GM19452 (cell line): ENCODE results near the gene IREB2.
A peak's percentile ranks its signal among the peaks of the same experiment; 100 is the strongest.
"Not testable (repeated sequence)": the region's sequence is repeated elsewhere in the genome, so short reads cannot be mapped to it uniquely, and the experiment has no call there.

Experiments
- ATAC-seq: cut with Tn5 transposase; IDR thresholded peaks from one replicate; pipeline ENCODE4 v1.9.1; 2021; ENCODE audit not compliant: unreplicated experiment

IREB2 gene, protein sequence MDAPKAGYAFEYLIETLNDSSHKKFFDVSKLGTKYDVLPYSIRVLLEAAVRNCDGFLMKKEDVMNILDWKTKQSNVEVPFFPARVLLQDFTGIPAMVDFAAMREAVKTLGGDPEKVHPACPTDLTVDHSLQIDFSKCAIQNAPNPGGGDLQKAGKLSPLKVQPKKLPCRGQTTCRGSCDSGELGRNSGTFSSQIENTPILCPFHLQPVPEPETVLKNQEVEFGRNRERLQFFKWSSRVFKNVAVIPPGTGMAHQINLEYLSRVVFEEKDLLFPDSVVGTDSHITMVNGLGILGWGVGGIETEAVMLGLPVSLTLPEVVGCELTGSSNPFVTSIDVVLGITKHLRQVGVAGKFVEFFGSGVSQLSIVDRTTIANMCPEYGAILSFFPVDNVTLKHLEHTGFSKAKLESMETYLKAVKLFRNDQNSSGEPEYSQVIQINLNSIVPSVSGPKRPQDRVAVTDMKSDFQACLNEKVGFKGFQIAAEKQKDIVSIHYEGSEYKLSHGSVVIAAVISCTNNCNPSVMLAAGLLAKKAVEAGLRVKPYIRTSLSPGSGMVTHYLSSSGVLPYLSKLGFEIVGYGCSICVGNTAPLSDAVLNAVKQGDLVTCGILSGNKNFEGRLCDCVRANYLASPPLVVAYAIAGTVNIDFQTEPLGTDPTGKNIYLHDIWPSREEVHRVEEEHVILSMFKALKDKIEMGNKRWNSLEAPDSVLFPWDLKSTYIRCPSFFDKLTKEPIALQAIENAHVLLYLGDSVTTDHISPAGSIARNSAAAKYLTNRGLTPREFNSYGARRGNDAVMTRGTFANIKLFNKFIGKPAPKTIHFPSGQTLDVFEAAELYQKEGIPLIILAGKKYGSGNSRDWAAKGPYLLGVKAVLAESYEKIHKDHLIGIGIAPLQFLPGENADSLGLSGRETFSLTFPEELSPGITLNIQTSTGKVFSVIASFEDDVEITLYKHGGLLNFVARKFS

DNA sequence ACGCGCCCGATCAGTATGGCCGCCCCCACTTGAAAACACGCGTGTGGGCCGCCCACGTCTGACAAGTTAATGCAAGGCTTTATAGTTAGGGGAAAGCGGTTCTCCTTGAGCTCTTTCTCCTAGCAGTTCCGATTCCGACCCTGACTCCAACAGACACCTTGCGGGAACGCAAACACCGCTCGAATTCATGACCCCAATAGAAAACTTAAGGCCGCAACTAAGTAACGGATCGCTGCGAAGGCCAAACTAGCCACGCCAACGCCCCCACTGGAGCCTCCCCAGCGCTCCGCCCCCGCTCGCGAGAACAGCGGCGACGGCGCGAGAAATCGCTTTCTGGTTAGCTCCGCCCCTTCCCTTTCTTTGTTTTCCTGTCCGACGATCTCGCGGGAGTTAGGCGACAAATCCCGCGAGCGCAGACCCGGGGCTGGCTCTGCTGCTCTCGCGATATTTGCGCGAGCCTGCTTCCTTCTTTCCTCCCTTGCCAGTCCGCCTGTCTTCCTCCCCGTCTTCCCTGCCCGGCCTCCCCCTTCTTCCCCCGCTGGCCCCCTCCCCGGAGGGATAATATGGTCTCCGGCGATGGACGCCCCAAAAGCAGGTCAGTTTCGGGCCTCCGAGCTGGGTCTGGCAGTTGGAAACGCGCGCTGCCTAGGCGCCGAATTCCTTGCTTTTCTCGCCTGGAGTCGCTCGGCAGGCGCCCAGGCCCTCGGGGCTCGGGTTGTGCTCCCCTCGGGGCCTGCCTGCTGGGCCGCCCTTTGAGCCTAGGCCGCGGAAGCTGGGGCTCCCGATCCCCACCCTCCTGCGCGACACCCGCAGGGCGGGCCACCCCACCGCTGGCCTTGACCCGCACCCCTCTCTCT, at the start of gene IREB2:
TSS of gene IREB2 (plus strand) at position 455 of the 857 bp plus-strand sequence. CDS start at position 577, 122 bp downstream.
- ATAC-seq: peak; percentile 80

DNA sequence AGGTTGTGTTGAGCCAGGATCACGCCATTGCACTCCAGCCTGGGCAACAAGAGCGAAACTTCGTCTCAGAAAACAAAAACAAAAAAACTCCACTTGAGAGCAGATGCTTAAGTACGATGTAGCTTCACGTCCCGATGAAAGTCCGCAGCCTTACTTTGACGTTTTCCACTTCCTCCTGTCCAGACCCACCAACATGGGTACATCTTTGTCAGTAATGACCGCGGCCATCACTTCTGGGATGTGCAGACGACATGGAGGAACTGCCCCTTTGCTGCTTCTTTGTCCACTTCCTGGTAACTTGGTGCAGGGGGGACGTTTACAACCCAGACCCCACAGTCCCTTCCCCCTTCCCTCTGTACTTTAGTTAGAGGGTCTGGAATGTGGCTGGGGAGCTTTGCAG, 49.2 kb upstream of the IREB2 start:
- no peak for ATAC-seq

DNA sequence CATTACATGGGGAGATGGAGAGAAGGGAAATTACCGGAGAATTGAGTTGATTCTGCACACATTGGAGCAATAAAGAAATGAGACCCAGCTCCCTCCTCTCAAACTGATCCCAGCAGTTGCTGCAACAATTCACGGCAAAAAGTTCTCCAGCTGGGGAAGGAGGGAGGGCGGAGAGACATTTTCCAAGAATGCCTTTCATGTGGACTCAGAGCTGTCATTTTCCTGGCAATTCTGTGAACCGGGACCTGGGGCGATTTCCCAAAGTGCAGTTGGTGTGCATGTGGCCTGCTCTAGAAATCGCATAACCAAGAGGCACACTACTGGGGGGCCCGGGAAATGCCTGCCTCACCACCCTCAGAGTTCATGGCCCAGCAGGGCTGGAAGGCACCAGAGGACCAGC, 48.7 kb upstream of the IREB2 start:
- ATAC-seq: no peak

DNA sequence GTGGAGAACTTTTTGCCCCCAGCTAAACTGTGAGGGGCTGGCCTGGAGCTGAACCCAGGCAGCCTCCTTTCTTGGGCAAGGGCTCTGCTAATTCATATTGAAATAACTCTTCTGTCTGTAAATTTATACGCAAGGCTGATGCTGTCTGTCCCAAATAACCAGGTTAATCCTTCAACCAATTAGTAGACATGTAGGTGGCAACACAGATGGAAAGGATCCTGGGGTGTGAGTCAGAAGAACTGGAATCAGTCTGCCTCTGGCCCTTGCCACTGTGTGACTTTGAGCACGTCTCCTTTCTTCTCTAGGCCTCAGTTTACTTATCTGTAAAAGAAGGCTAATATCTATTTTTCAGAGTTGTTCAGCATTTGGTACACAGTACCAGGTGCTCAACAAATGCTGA, 48.3 kb upstream of the IREB2 start:
- no peak for ATAC-seq

DNA sequence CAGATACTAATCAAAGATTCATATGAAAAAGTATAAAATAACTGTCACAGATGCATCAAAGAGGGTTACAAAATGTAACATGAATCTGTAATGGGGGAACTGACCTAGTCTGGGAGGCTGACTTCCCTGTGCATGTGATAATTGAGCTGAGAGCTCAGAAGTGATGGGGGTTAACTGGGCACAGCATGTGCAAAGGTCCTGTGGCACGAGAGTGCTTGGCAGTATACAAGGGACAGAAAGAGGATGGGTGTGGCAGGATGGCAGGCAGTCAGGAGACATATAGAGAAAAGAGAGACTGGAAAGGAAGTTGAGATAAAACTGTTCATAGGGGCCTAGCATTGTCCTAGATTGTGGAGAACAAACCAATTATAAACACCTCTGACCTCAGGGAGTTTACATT, 47.8 kb upstream of the IREB2 start:
- no peak for ATAC-seq

DNA sequence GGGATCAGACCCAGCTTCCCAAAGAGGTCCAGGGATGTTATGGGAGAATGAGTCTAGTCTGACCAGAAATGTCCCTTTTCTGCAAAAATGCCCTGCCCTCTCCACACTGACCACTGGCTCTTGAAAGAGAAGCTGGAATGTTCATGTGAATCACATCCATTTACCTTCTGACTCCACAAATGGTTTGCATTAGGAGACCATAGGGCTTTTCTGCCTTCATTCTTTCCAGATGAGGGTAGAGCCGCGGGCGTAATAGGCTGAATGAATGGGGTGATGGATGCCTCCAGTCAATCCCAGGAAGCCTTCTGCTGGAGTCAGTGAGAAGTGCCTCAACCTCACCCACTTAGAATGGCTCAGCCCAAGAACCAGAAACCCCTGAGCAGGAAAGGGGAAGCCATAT, 47.2 kb upstream of the IREB2 start:
- ATAC-seq: no peak

DNA sequence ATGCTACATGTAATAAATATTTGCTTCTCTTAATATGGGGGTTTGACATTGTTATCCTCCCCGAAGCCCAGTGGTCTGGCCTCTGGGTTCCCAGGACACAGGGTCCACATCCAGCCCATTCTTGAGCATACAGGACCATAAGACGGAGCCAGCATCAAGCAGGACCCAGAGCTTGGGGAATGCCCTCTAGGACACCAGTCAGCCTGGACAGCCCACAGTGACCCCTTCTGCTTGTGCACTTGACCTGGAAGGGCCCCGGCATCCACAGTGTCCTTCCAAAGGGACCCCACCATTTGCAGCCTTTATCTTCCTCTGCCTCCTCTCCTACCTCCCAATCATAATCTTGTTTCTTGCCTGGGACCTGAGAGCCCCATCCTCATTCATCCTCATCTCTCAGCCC, 46.2 kb upstream of the IREB2 start:
- ATAC-seq: no peak

DNA sequence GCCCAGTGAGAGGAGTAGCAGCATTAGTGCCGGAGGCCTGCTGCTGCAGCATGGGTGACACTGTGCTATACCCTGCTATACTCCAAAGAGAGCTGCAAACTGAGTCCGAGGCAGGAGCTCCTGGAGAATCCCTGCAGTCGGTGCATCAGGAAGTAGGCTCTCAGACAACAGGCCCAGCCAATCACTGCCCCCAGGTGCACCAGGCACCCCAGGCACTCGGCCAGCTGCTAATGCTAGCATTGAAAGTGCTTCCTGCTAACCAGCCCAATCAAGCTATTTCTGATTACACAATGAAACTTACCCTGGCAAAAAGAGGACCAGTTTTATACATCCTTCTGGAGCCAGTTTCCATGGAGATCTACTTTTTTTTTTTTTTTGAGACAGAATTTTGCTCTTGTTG, 45.6 kb upstream of the IREB2 start:
- no peak for ATAC-seq

DNA sequence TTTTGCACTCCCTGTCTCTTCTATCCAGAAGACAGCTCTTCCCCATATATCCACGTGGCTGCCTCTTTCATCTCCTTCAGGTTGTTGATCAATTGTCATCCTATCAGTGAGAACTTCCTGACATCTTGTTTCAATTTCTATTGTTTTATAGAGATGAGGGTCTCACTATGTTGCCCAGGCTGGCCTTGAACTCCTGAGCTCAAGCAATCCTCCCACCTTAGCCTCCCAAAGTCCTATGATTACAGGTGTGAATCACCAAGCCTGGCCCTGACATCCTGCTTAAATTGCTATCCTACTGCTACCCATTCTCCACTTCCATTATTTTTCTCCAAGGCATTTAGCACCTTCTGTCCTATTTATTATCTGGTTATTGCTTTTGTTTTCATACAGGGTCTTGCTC, 44.9 kb upstream of the IREB2 start:
- ATAC-seq: no peak

DNA sequence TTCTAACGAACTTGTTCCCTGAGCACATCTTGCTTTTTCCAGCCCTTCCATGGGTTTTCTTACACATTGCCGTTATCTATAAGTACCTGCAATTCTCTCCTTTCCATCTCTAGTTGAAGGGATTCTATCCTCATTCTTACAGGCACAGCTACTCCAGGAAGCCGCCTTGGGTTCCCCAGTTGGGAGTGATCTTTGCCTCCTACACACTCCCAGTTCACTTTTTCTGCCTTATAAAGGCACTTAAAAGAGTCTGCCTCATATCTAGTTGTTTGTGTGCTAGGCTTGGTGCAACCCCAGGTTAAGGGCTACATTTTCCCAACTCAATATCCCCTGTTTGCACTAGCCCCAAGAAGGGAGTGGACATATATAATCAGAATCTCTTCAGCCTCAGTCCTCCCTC, 44.0 kb upstream of the IREB2 start:
- no peak for ATAC-seq

DNA sequence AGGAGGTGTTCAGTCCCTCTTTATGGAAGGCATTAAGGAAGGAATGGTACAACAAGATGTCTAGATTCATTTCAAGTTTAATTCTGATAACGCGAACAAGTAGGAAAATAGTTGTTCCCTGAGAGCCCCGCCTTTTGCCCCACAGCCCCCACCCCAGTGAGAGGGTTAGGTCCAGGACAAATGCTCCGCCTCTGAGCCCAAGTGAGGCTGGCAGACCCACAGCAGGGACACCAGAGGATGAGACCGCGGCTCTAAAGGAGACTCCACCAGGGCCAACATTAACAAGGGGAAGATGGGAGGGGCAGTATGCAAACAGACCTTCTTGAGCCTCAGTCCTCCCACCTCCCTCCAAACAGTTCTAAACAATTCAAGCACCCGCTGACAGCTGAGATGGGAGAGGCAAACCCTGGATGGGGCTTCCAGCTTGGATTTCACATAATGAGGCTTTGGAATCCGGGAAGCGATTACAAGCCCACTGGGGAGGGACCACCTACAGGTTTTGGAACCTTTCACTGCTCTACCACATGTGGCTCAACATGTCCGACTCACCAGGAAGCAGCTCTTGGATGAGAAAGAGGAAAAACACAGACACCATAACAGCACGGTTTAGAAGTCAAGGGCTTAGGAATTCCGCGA, 42.9 kb upstream of the IREB2 start:
- ATAC-seq: no peak

DNA sequence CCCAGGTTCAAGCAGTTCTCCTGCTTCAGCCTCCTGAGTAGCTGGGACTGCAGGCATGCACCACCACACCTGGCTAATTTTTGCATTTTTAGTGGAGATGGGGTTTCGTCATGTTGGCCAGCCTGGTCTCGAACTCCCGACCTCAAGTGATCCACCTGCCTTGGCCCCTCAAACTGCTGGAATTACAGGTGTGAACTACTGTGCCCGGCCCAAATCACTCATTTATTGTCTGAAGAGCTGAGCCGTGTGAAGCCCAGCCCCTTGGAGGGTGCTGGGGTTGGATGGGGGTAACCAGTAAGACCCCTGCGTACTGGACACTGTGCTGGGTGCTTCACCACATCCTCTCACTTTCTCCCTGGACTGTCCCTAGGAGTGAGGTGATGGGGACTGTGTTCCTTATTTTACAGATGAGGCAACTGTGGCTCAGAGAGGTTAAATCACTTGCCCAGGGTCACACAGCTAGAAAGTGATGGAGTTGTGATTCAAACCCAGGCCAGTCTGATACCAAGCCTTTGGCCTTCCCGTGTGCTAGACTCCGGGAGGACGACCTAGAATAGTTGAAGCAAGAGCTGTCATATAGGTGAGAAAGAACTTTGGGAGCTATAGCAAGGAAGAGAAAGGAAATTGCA, 41.7 kb upstream of the IREB2 start:
- ATAC-seq: no peak

DNA sequence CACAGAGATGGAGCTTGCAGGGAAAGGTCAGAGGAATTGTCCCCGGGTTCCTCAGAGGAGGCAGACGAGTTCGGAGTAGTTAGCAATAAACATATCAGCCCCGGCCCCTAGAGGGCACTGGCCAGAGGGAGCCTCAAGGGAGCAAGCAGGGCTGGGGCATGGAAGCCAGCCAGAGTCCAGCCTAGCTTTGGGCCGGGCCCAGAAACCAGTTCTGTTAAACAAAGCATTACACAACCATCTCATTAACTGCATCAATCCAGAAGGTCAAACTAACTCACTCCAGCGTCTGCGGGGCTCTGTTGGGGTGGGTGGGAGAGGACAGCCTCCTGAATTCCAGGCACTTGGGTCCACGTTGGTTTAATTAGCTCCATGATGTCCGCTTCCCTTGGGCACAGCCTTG, 41.0 kb upstream of the IREB2 start:
- ATAC-seq: no peak

DNA sequence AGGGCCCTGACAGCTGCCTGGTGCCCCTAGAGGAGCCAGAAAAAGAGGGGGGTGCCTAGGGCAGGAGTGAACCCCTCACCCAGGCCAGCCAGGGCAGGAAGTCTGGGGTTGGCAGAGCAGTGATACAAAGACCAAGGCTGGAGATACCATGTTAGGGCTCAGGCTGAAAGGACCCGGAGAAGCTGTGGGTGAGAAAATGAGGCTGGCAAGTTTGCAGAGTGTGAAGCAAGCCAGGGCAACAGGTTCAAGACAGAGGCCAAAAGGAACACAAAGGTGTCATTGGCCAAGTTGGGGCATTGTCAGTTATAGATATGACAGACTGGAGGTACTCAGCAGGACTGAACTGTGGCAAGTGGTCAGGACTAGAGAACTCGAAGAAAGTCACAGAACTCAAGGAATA, 40.6 kb upstream of the IREB2 start:
- no peak for ATAC-seq

DNA sequence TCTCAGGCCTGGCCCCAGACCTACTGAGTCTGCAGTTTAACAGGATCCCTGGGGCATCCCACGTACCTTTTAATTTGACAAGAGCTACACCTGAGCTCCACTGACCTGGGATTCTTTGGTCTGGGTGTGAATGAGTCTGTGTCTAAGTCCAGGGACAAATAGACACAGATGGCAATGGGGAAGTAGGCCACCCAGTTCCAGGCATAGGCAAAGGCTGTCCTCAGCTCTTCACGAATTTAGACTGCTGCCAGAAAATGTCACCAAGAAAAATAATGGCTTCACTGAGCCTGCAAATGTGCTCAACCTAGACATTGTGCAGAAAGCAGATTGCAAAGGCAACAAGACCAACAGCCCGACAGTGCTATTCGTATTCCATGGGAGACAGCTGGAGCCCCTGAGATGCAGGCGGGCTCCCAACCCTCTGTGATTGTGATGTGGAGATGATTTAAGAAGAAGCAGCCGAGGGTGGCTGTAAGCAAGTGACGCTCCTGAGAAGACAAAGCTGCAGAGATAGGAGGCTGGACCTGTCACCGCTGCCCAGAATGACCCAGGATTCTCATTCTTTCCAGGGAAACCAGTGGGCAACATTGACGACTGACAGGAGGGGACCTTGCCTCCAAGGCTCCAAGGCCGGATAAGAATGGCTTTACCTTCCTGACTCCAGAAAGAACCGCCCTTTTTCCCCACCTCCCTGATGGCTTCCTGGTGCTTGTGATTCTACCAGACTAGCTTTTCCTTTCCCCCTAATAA, 39.8 kb upstream of the IREB2 start:
- no peak for ATAC-seq

DNA sequence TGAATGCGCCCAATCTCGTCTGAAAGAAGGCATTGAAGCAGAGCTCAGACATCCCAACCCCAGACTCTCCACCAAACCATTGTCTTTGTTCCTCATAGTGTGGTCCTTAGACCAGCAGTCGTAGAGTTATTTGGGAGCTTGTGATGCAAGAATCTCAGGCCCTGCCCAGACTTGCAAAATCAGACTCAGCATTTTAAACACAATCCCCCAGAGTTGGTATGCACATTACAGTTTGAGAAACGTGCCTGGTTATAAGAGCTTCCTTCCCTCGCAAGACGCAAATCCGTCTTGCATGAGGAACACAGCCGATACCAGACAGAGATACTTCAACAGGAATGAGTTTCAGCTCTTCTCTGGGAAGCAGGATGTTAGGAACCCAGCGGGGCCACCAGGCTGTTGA, 38.9 kb upstream of the IREB2 start:
- ATAC-seq: no peak

DNA sequence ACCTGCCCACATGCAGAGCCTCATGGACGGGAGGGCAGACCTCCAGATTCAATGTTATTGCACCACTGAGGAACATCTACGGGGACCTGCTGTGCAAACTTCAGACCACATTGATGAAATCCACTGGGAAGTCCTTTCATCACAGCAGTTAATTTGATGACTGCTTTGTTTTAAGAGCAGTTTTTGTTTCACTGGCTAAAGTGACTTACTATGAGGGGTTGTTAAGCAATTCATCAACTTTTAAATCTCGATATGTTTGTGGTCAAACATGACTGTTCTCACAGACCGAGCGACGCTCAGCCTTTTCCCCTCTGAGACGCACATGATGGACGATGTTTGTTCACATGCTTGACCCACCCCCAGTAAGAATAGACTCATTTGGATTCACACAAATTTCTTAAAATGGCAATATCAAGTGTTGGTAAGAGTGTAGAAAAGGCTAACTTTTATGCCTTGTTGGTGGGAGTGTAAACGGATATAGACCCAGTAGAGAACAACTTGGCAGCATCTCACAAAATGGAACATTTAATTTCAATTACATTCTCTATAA, 35.9 kb upstream of the IREB2 start:
- no peak for ATAC-seq

DNA sequence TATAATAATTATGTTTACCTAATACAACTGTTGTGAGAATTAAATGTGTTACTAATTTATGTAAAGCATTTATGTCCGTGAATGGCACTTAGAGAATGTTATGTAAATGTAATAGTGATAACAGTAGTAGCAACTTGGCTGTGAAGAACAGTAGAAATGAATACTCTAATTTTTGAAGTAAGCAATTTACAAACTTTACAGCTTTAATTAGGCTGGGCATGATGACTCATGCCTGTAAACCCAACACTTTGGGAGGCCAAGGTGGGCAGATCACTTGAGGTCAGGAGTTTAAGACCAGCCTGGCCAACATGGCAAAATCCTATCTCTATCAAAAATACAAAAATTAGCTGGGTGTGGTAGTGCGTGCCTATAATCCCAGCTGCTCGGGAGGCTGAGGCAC, 33.9 kb upstream of the IREB2 start:
- no peak for ATAC-seq

DNA sequence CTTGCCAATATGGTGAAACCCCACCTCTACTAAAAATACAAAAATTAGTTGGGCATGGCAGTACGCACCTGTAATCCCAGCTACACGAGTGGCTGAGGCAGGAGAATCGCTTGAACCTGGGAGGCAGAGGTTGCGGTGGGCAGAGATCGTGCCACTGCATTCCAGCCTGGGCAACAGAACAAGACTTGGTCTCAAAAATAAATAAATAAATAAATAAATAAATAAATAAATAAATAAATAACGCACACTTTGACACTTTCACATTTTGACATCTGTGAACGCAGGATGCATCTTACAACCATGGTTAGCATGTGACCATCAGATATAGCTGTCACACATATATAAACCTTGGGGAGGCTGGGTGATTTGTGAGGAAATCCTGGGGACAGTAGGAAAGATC, 33.2 kb upstream of the IREB2 start:
- ATAC-seq: not testable (repeated sequence)
